ENCODE results near the gene LY86.

DNA sequence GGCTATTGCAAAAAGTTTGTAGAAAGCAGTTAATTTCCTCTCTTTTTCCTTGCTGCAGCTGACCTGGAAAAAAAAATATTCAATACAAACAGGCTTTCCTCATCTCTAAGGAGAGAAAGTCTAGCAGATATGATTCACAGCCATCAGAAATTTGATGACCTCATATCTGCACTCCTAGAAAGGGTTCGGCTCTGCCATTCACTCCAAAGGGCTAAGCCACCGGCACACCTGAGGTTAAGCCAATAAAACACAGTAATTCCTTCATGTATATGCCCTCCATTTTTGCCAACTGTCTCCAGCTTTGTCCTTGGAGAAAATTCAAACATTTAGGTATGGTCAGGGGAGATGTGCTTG, 18.7 kb upstream of the LY86 start:
- TF ChIP-seq FOXJ3 (CRISPR knock-in tag; IDR thresholded peaks at IDR 0.05; ENCODE audit: borderline replicate concordance) (no peak), TEAD2 (CRISPR knock-in tag; IDR thresholded peaks at IDR 0.05) (no peak), MAFG (CRISPR knock-in tag; IDR thresholded peaks at IDR 0.05) (no peak), BCL6 (CRISPR knock-in tag; IDR thresholded peaks at IDR 0.05) (no peak)
- TF ChIP-seq, protein P1, sequence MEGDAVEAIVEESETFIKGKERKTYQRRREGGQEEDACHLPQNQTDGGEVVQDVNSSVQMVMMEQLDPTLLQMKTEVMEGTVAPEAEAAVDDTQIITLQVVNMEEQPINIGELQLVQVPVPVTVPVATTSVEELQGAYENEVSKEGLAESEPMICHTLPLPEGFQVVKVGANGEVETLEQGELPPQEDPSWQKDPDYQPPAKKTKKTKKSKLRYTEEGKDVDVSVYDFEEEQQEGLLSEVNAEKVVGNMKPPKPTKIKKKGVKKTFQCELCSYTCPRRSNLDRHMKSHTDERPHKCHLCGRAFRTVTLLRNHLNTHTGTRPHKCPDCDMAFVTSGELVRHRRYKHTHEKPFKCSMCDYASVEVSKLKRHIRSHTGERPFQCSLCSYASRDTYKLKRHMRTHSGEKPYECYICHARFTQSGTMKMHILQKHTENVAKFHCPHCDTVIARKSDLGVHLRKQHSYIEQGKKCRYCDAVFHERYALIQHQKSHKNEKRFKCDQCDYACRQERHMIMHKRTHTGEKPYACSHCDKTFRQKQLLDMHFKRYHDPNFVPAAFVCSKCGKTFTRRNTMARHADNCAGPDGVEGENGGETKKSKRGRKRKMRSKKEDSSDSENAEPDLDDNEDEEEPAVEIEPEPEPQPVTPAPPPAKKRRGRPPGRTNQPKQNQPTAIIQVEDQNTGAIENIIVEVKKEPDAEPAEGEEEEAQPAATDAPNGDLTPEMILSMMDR (CRISPR knock-in tag; IDR thresholded peaks at IDR 0.05), result no peak
